HK-2 (cell line): ENCODE measurements around the gene C20orf204.

Source experiments
- DNase-seq: peaks from one replicate; pipeline ENCODE4 v3.0.0-alpha.2; 2018; ENCODE audit not compliant: unreplicated experiment

Gene C20orf204

DNA sequence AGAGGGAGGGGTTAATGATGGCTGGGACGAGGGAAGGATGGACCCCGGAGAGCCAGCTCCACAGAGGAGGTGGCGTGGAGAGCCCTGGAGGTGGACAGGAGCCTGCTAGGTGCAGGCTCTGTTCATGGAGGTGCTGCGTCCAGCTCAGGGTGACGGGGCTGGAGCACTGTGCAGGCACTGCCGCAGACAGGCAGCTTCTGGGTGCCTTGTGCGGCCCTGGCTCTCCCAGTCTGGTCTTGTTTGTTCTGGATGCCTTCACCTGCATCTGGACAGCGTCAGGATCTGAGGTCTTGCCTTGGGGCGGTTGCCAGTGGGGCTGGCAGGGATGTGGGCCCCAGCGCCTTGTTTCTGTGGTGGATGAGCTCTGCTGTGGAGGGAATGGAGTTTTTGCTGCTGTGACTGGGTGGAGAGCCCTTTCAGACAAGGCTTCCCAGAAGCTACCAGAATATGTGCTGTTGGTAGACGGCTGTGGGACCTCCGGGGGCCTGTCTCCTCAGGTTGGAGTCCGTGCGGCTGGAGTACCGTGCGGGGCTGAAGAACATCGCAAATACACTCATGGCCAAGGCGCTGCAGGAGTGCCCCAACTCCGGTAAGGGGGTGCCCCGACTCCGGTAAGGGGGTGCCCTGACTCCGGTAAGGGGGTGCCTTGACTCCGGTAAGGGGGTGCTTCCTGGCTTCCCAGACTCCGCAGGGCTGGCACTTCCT, 7.8 kb upstream of the C20orf204 start:
- DNase-seq: no peak

GRCh38 chr20:64029293-64030117, 6.5 kb upstream of the C20orf204 start:
- DNase-seq: no peak

DNA sequence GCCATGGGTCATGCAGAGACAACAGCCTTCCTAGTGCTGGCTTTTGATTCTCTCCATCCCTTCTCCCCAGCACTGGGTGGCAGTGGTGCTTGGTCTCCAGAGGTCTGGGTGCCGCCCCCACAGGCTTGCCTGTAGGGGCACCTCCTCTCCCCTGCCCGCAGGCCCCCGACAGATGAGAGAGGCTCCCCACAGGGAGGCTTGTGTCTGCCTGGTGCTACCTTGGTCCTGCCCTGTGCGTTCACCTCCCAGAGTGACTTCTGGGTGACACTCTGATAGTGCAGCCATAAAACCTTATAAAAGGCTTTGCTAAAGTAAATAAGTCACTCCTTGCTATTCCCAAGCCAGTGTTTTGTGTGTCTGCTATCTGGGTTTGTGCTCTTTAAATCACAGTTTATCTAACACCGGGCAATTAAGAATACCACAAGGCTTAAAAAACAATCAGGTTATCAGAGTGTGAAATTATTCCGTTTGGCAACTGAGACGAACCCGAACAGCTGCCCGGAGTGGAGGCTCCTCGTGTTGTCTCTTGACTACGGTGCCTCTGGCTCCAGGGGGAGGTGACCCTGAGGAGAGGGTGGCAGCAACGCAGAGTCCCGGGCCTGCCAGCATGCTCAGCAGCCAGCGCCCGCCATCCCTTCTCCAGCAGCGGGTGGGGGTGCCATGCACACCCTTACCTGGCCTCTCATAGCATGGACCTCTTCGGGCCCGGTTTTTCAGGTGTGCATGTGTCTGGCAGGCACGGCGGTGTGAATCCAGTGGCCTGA, 5.4 kb upstream of the C20orf204 start:
- no peak for DNase-seq

GRCh38 chr20:64031822-64032314, 4.1 kb upstream of the C20orf204 start:
- no peak for DNase-seq

GRCh38 chr20:64032706-64033624, 3.0 kb upstream of the C20orf204 start:
- DNase-seq: no peak

GRCh38 chr20:64033981-64034493, 1.9 kb upstream of the C20orf204 start:
- no peak for DNase-seq

DNA sequence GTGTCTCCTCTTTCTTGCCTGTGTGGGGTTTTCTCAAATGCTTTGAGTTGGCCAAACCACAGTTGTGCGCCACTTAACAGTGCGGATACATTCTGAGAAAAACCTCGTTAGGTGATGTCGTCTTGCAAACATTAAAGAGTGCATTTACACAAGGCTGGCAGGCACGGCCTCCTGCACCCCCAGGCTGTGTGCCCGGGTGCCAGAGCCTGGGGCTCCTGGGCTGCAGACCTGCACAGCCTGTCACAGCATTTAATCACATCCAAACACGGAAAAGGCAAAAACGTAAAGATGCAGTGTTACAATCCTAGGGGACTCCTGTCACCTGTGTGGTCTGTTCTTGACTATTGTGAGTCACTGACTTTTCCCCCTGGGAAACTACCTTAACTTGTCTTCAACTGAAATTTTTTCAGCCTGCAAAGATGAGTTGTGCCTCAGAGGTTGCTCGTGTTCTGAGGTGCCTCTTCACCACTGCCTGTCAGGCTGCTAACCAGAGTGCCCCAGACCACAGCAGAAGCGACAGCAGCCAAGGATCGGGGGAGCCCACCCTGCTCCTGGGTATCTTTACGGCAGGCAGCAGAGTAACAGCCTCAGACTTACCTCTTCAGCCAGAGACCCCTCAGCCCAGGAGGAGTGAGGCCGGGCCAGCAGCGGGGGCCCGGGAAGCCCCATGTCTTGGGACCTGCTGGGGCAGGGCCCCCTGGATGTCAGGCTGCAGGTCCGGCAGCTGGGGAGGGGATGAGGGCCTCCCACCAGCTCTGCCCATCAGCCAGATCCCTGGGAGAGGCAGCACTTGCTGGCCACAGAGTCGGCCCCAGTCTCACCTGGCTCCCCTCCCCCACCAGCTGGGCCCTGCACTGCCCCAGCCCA, 683 bp upstream of the C20orf204 start:
- DNase-seq: no peak

- no peak for DNase-seq
Measured at GRCh38 chr20:64036346-64037198, 590 bp downstream of the C20orf204 start.

GRCh38 chr20:64037199-64037497, 1.2 kb downstream of the C20orf204 start:
- no peak for DNase-seq

DNA sequence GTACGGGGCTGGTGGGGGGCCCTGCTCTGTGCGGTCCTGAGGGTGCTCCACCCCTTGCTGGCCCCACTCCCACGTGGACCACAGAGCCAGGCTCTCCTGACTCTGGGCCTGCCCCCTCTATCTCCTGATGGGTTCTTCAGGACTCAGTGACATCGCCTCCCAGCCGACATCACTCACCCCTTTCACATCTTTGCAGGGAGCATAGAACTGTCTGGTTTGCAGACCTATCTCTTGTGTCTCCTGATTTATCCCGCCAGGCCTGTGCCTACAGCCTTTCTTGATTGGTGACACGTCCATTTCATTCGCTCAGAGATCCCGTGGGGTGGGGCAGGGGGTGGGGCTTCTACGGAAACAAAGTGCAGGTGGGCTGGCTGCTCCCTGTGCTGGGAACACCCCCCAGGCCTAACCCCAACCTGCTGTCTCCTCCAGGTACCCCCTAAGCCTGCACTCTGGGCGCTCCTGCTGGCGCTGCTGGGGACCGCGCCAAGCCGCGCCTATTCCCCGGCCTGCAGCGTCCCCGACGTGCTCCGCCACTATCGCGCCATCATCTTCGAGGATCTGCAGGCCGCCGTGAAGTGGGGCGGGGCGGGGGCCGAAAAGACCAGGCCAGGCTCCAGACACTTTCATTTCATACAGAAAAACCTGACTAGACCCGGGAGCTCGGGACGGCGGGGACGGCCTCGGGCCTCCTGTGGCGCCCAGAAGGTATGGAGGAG, 1.7 kb downstream of the C20orf204 start:
- DNase-seq: no peak

- DNase-seq: no peak
Measured at GRCh38 chr20:64038224-64038564, 2.2 kb downstream of the C20orf204 start.

DNA sequence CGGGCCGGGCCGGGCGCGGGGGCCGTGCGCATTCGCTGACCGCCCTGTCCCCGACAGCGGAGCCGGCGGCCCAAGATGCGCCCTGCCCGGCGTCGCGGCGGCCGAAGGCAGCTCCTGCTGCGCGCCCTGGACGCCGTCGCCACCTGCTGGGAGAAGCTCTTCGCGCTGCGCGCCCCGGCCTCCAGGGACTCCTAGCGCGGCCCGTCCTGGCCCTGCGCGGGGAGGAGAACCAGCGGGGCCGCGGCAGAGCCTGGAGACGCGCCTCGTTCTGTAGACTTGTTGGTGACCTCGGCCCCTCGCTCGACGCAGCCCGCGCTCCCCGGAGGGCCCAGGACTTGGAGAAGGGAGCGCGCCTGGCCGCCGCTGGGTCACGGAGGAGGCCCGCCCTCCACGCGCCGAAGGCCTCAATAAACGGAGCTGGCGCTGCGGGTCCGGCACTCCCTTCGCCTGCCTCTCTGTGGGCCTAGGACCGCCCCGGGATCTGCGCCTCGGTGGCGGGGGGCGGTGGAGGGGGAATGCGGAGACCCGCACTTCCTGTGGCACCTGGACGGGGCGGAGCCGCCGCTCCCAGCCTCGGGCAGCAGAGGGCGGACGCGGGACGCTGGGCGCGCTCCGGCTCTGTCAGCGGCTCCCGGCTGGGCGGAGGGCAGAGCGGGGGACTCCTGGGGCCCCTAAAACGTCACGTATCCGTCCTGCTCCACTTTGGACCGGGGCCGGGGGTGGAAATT, 2.7 kb downstream of the C20orf204 start:
- DNase-seq: peak; percentile 93

- no peak for DNase-seq
Measured at GRCh38 chr20:64039293-64040160, 3.5 kb downstream of the C20orf204 start.

DNA sequence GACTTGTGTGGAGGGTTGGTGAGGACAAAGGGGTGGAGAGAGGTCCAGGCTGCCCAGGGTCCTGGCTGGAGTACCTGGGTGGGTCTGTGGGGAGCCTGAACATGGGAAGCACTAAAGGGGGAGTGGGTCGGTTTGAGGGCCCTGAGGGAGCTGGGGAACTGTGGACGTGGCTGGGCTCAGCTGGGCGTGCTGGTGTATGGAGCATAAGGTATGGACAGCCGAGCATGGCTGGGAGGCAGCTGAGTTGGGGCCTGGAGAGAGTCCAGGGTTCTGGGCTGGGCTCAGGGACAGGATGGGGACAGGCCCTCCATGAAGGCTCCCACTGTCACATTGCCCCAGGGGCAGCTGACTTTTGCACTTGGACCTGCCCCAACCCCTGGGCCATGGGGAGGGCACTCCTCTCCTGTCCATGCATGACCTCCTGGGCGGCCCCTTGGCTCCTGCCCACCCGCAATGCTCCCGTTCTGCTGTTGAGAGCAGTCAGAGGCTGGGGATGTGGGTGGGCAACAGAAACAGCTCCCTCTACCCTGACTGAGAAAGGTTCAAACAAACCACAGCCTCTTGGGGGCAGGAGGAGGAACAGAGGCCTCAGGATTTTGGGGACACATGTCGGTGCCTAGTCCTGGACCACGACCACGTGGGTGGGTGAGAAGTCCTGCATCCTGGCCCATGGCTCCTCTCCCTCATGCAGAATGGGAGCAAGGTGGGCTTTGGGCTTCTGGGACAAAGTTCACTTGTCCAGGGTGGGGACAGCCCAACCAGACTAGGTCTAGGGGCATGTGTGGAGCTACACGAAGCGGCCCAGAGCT, 4.5 kb downstream of the C20orf204 start:
- no peak for DNase-seq

DNA sequence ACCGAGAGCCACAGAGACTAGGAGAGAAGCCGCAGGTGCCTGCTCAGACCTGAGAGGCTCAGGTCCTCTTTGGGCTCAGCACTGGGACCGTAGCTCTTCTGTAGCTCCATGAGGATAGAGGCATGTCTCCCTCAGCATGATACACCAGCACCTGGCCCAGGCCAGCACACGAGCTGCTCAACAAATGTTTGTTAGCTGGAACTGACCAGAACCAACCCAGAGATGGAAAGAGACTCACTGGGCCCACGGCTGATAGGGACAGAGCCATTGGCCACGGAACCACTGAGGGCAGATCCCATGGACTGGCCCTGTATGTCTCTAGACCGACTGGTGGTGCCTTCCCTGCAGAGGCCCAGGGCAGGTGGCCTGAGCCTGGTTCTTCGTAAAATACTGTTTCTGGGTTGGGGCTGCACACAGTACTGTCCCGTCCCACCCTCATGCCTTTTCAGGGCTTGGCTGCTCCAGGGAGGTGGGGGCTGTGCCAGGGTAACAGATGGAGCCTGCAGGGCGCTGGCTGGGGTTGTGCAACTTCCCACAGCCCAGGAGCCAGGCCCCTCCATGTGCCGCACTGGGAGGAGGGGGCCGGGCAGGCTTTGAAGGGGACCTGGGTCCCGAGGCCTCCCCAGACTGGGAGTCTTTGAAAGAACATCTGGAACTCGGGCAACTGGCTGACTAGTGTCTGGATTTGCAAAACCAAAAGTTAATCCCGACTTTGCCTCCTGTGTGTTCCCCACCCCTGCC, 5.2 kb downstream of the C20orf204 start:
- DNase-seq: no peak

DNA sequence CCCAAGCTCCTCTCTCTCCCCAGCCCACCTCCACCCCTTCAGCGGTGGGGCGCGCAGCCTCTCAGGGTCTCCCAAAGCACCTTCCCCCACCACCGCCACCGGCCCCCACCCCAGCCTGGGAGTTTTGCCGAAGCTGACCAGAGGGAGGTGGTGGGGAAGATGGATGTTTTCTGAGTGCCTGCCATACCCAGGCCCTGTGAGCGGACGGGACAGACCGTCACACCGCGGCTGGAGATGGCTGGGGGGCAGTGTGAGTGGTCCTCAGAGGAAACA, 5.7 kb downstream of the C20orf204 start:
- no peak for DNase-seq
